Ascending aorta (tissue), 2 donors: ENCODE data around the gene PFKFB4. TPM values are rescaled to one million over a fixed set of nuclear protein-coding genes. Genes with fewer than 3 reads are reported as not detected.
"Not testable (repeated sequence)": the region's sequence is repeated elsewhere in the genome, so short reads cannot be mapped to it uniquely, and the experiment has no call there.

Experiments
- DNase-seq, 2 donors: peaks; one replicate each; pipeline ENCODE4 v3.0.0-alpha.2; 2019; ENCODE audit warnings: low spot score in 2 of 2
- H3K27ac ChIP-seq, 2 donors: fragments of 200-600 bp; sonication (generic); one replicate each; pipeline ENCODE4 v1.5.1; 2016 to 2017; ENCODE audit warnings: mild to moderate bottlenecking in 1 of 2
- H3K27me3 ChIP-seq: fragments of 200-600 bp; sonication (generic); one replicate; pipeline ENCODE4 v1.5.1; 2017
- H3K36me3 ChIP-seq, 2 donors: fragments of 200-600 bp; sonication (generic); one replicate each; pipeline ENCODE4 v1.5.1; 2016
- H3K4me1 ChIP-seq, 2 donors: fragments of 200-600 bp; sonication (generic); one replicate each; pipeline ENCODE4 v1.5.1; 2016 to 2017; ENCODE audit warnings: mild to moderate bottlenecking in 1 of 2
- H3K4me3 ChIP-seq, 2 donors: fragments of 200-600 bp; sonication (generic); one replicate each; pipeline ENCODE4 v1.5.1; 2016 to 2017; ENCODE audit warnings: mild to moderate bottlenecking in 1 of 2
- H3K9me3 ChIP-seq, 2 donors: fragments of 200-600 bp; sonication (generic); one replicate each; pipeline ENCODE4 v1.5.1; 2016
- intact Hi-C: fragments of 100-400 bp; cut with DNase I; formaldehyde crosslinking; loops from one replicate; pipeline ENCODE4 v1.15.1; 2023
- total RNA-seq: library from RNA; depleted of rRNA; stranded (reverse); fragments of >200 nt; gene quantifications from one replicate; pipeline ENCODE4 v1.1.0, GENCODE V29; 2016
- TF ChIP-seq, protein P1 (sequence below), 3 experiments: fragments of 200-600 bp in 2 of 3; fragments of 450-650 bp in 1 of 3; sonication (generic) in 2 of 3; IDR thresholded peaks; one replicate each; pipeline ENCODE4 v1.5.1; 2016 to 2019; ENCODE audit warnings: antibody characterized with exemption in 3 of 3, mild to moderate bottlenecking in 1 of 3, moderate library complexity in 1 of 3

The PFKFB4 gene
- total RNA-seq, 1 donor from 2014 or later, result 3.7 TPM

DNA sequence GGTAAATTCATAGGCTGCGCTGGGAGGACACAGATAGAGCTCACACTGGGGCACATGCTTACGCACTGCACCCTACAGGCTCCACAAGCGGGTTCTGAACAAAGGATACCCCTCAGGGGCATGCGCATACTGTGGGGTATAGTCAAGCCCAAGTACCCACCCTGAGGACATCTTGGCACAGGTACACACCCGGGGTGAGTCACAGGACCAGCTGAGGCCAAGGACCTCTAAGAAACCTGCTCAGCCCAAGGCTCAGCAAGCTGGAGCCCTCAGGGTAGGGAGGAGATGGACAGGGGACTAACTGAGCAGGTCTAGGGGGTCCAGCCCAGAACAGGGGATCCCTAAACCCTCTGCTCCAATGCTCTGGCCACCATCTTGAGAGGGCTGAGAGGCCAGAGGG is 55.9 kb downstream of the PFKFB4 start:
- no peaks in the 10 kb centered on the region for H3K27me3 ChIP-seq
- H3K36me3 ChIP-seq, result peaks cover 22 to 44% of the 10 kb centered on the region in 2 donors
- TF ChIP-seq, protein P1, sequence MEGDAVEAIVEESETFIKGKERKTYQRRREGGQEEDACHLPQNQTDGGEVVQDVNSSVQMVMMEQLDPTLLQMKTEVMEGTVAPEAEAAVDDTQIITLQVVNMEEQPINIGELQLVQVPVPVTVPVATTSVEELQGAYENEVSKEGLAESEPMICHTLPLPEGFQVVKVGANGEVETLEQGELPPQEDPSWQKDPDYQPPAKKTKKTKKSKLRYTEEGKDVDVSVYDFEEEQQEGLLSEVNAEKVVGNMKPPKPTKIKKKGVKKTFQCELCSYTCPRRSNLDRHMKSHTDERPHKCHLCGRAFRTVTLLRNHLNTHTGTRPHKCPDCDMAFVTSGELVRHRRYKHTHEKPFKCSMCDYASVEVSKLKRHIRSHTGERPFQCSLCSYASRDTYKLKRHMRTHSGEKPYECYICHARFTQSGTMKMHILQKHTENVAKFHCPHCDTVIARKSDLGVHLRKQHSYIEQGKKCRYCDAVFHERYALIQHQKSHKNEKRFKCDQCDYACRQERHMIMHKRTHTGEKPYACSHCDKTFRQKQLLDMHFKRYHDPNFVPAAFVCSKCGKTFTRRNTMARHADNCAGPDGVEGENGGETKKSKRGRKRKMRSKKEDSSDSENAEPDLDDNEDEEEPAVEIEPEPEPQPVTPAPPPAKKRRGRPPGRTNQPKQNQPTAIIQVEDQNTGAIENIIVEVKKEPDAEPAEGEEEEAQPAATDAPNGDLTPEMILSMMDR (IDR thresholded peaks at IDR 0.05), result no peak
- H3K4me1 ChIP-seq, result peaks cover 0 to 16% of the 10 kb centered on the region in 2 donors
- H3K4me3 ChIP-seq, result no peak overlapping the region
- no peaks in the 10 kb centered on the region for H3K9me3 ChIP-seq
- intact Hi-C loops, result loop anchor here (5.0 kb wide), 1 partner anchor 98 kb away; no protein-coding TSS in a partner anchor
- no peak for DNase-seq
- H3K27ac ChIP-seq, result peak overlapping the region in 1 of 2 donors; percentile 97

DNA sequence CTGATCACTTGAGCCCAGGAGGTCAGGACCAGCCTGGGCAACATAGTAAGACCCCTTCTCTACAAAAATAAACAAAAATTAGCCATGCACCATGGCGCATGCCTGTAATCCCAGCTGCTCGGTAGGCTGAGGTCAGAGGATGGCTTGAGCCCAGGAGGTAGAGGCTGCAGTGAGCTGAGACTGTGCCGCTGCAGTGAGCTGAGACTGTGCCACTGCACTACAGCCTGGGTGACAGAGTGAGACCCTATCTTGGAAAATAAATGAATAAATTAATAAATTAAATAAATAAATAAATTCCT is 63.5 kb downstream of the PFKFB4 start:
- TF ChIP-seq, protein P1 (IDR thresholded peaks at IDR 0.05), result no peak
- Histone ChIP-seq H3K9me3 (no peaks in the 10 kb centered on the region), H3K36me3 (peaks cover 20 to 38% of the 10 kb centered on the region in 2 donors), H3K27me3 (no peaks in the 10 kb centered on the region), H3K4me3 (no peak overlapping the region), H3K27ac (no peak overlapping the region), H3K4me1 (no peaks in the 10 kb centered on the region)
- intact Hi-C loops, result no loop called here
- no peak for DNase-seq

DNA sequence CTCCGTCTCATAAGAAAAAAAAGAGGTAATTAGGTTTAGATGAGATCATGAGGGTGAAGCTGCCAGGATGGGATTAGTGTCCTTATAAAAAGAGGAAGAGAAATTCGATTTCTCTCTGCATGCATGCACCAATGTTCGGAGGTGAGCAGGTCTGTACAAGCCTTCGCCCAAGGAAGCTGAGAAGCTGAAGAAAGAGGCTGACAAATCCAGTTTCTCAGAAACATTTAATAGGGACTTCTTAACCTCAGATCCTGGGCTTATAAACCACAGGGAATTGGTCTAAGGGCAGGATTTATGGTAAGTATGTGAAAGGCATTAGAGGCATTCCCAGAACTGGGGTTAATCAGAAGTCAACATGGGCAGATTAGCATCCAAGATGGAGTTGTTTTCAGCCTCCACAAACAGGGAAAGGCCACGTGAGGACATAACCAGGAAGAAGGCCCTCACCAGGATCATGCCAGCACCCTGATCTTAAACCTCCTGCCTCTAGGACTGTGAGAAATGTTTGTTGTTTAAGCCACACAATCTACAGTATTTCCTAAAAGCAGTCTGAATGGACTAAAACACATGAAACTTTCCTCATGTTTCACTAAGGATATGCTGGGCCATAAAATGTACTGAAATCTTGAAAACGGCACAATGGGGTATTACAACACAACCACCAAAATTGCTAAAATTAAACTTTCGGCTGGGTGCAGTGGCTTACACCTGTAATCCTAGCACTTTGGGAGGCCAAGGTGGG is 64.0 kb downstream of the PFKFB4 start:
- TF ChIP-seq, protein P1 (IDR thresholded peaks at IDR 0.05), result no peak
- DNase-seq, result no peak
- Histone ChIP-seq H3K4me3 (no peak overlapping the region), H3K36me3 (peaks cover 17 to 34% of the 10 kb centered on the region in 2 donors), H3K27me3 (no peaks in the 10 kb centered on the region), H3K9me3 (no peaks in the 10 kb centered on the region), H3K27ac (no peak overlapping the region), H3K4me1 (no peaks in the 10 kb centered on the region)
- intact Hi-C loops, result no loop called here

DNA sequence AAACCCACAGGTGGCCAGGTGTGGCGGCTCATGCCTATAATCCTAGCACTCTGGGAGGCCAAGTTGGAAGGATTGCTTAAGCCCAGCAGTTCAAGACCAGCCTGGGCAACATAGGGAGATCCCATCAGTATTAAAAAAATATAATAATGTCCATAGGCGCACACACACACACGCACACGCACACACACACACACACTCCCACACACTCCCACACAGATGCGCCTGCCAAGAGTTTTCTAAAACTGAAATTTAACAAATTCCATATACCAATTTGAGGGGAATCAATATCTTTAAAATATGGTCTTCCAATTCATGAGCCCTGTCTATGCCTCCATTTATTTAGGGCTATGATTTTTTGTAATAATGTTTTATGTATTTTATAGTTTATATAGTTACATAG is 69.7 kb downstream of the PFKFB4 start:
- Histone ChIP-seq H3K4me3 (no peak overlapping the region), H3K36me3 (no peaks in the 10 kb centered on the region), H3K4me1 (no peaks in the 10 kb centered on the region), H3K27me3 (no peaks in the 10 kb centered on the region), H3K27ac (no peak overlapping the region), H3K9me3 (no peaks in the 10 kb centered on the region)
- DNase-seq, result no peak
- intact Hi-C loops, result no loop called here
- TF ChIP-seq, protein P1 (IDR thresholded peaks at IDR 0.05), result no peak

DNA sequence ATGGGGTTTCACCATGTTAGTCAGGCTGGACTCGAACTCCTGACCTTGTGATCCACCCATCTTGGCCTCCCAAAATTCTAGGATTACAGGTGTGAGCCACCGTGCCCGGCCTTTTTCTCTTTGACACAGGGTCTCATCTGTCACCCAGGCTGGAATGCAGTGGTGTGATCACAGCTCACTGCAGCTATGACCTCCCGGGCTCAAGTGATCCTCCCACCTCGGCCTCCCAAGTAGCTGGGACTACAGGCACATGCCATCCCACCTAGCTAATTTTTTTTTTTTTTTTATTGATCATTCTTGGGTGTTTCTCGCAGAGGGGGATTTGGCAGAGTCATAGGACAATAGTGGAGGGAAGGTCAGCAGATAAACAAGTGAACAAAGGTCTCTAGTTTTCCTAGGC is 73.8 kb downstream of the PFKFB4 start:
- H3K36me3 ChIP-seq, H3K27ac ChIP-seq, DNase-seq, H3K4me3 ChIP-seq, intact Hi-C loops, H3K4me1 ChIP-seq, H3K9me3 ChIP-seq, H3K27me3 ChIP-seq: not testable (repeated sequence)

DNA sequence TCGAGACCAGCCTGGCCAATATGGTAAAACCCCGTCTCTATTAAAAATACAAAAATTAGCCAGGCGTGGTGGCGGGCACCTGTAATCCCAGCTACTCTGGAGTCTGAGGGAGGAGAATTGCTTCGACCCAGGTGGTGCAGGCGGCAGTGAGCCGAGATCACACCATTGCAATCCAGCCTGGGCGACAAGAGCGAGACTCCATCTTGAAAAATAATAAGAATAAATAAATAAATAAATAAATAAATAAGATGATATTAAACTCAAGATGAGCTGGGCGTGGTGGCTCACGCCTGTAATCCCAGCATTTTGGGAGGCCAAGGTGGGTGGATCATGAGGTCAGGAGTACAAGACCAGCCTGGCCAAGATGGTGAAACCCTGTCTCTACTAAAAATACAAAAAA is 75.7 kb downstream of the PFKFB4 start:
- not testable (repeated sequence) for DNase-seq
- peaks cover 6 to 11% of the 10 kb centered on the region in 2 donors for H3K36me3 ChIP-seq

More for the DNA sequence above, 75.7 kb downstream of the PFKFB4 start:
- H3K4me1 ChIP-seq, H3K27me3 ChIP-seq, H3K27ac ChIP-seq, intact Hi-C loops, H3K4me3 ChIP-seq, H3K9me3 ChIP-seq: not testable (repeated sequence)
